GM12878 (cell line): ENCODE data around the gene ITPR2. TPM values are rescaled to one million over a fixed set of nuclear protein-coding genes. Genes with fewer than 3 reads are reported as not detected.
"Not testable (repeated sequence)": the region's sequence is repeated elsewhere in the genome, so short reads cannot be mapped to it uniquely, and the experiment has no call there.

Experiments
- ATAC-seq: fragments of 200-7000 bp; cut with Tn5 transposase; 3 replicates; pipeline ENCODE4 v1.9.1; 2020; ENCODE audit warnings: mild to moderate bottlenecking, moderate library complexity
- BruUV-seq: library from RNA; stranded (reverse); fragments of 400-500 nt; replicated peaks from 2 replicates; lab custom pipeline; 2021; lab: Mats Ljungman, UMichigan
- CTCF ChIA-PET: fragments of 300-600 bp; sonication (Branson Sonifier 250); formaldehyde crosslinking; extraction: SDS; loops from one replicate; lab custom pipeline; 2021; ENCODE audit warnings: inconsistent platforms; lab: Yijun Ruan, JAX
- POLR2A ChIA-PET: fragments of 350-600 bp; formaldehyde crosslinking; extraction: SDS; loops from one replicate; lab custom pipeline; 2021; ENCODE audit warnings: inconsistent platforms; lab: Charles Lee
- RAD21 ChIA-PET: fragments of 300-600 bp; sonication (Branson Sonifier 250); formaldehyde crosslinking; loops from one replicate; lab custom pipeline; 2023; ENCODE audit warnings: antibody characterized with exemption; ENCODE audit not compliant: unreplicated experiment; lab: Charles Lee
- SMC1A ChIA-PET: fragments of 300-600 bp; sonication (Branson Sonifier 250); formaldehyde crosslinking; loops from one replicate; lab custom pipeline; 2023; ENCODE audit not compliant: unreplicated experiment, uncharacterized antibody; lab: Charles Lee
- DNase-seq: peaks from one replicate; pipeline ENCODE4 v3.0.0-alpha.2; 2011; ENCODE audit warnings: low read depth, low spot score
- FAIRE-seq: peaks from 3 replicates; lab custom pipeline; 2011; peaks lifted over from hg19 to GRCh38; lab: Jason Lieb, UNC
- H2AFZ ChIP-seq: 2 replicates; pipeline ENCODE4 v1.6.0; 2011; ENCODE audit warnings: low read depth, low read length, control low read depth; ENCODE audit not compliant: control insufficient read depth
- H3K27ac ChIP-seq: 2 replicates; pipeline ENCODE4 v1.5.1; 2011; ENCODE audit warnings: control low read depth; ENCODE audit not compliant: control insufficient read depth, insufficient read depth
- H3K27me3 ChIP-seq, 2 experiments: replicated peaks in 1 of 2; 2 replicates each; pipeline versions ENCODE4 v1.6.0 to v1.6.1; 2011; ENCODE audit warnings: low read length in 1 of 2; ENCODE audit not compliant: control insufficient read depth in 2 of 2, insufficient read depth in 2 of 2
- H3K36me3 ChIP-seq, 2 experiments: 2 replicates each; pipeline ENCODE4 v1.5.1; 2011; ENCODE audit warnings: low read length in 1 of 2; ENCODE audit not compliant: control insufficient read depth in 2 of 2, insufficient read depth in 2 of 2
- H3K4me1 ChIP-seq: 2 replicates; pipeline ENCODE4 v1.6.1; 2011; ENCODE audit warnings: mild to moderate bottlenecking, low read length, moderate library complexity, mixed read lengths; ENCODE audit not compliant: control insufficient read depth, insufficient read depth
- H3K4me2 ChIP-seq: 2 replicates; pipeline ENCODE4 v1.6.0; 2011; ENCODE audit warnings: control low read depth; ENCODE audit not compliant: control insufficient read depth, insufficient read depth
- H3K4me3 ChIP-seq: fragments of 200-600 bp; sonication (generic); 2 replicates; pipeline ENCODE4 v1.5.1; 2016
- H3K79me2 ChIP-seq: 2 replicates; pipeline ENCODE4 v1.6.0; 2011; ENCODE audit warnings: low read length; ENCODE audit not compliant: control insufficient read depth, insufficient read depth
- H3K9ac ChIP-seq: 2 replicates; pipeline ENCODE4 v1.8.0; 2011; ENCODE audit warnings: low read length, control low read depth, mixed read lengths; ENCODE audit not compliant: control insufficient read depth, insufficient read depth
- H3K9me3 ChIP-seq: replicated peaks from 3 replicates; pipeline ENCODE4 v1.5.1; 2011; ENCODE audit warnings: mild to moderate bottlenecking, low read length; ENCODE audit not compliant: control insufficient read depth, insufficient read depth
- H4K20me1 ChIP-seq: 2 replicates; pipeline ENCODE4 v1.6.0; 2011; ENCODE audit not compliant: control insufficient read depth, insufficient read depth
- EED ChIP-seq: sonication (generic); IDR thresholded peaks from 2 replicates; pipeline ENCODE4 v1.6.1; 2016; ENCODE audit warnings: antibody characterized with exemption, low read depth
- EZH2 ChIP-seq: IDR thresholded peaks from 2 replicates; pipeline ENCODE4 v1.6.1; 2012; ENCODE audit warnings: low read depth, mild to moderate bottlenecking, control low read depth, inconsistent platforms, low read length, borderline replicate concordance; ENCODE audit not compliant: control insufficient read depth
- HDAC2 ChIP-seq: fragments of 200-600 bp; sonication (generic); IDR thresholded peaks from 2 replicates; pipeline ENCODE4 v1.6.1; 2017
- IKZF2 ChIP-seq, 2 experiments: fragments of 450-650 bp; IDR thresholded peaks; 2 replicates each; pipeline ENCODE4 v1.6.1; 2017; ENCODE audit warnings: mild to moderate bottlenecking in 2 of 2, moderate library complexity in 2 of 2
- POLR2AphosphoS5 ChIP-seq: IDR thresholded peaks from 2 replicates; pipeline ENCODE4 v1.6.1; 2011; ENCODE audit warnings: mild to moderate bottlenecking, low read length, inconsistent platforms
- RUNX3 ChIP-seq: IDR thresholded peaks from 2 replicates; pipeline ENCODE4 v1.6.1; 2012; ENCODE audit warnings: low read length, inconsistent platforms
- STAT1 ChIP-seq: fragments of 450-650 bp; conservative IDR thresholded peaks from 2 replicates; pipeline ENCODE4 v1.6.1; 2014; ENCODE audit warnings: antibody characterized with exemption, mild to moderate bottlenecking
- YY1 ChIP-seq: IDR thresholded peaks from 2 replicates; pipeline ENCODE4 v1.6.1; 2011; ENCODE audit warnings: low read depth, mild to moderate bottlenecking, low read length
- WGBS: methylation state at CpG from one replicate; pipeline ENCODE4 v1.1.6; 2016; ENCODE audit warnings: low lambda C conversion rate; ENCODE audit not compliant: insufficient replicate concordance, insufficient coverage; ENCODE audit errors: missing lambda C conversion rate; 5-methylcytosine and 5-hydroxymethylcytosine counted together
- in situ Hi-C: fragments of 300-500 bp; cut with MboI; formaldehyde crosslinking; loops from 9 replicates; pipeline ENCODE4 v1.14.3; 2018; ENCODE audit warnings: mixed read lengths
- intact Hi-C: fragments of 100-400 bp; cut with micrococcal nuclease; formaldehyde crosslinking; loops from one replicate; pipeline ENCODE4 v1.14.2; 2022; ENCODE audit not compliant: unreplicated experiment
- polyA plus RNA-seq, 11 experiments: library from polyadenylated mRNA; depleted of rRNA in 4 of 11; unstranded in 6 of 11; stranded (reverse) in 5 of 11; fragments of >200 nt; fragmentation: Nextera tagmentation in 4 of 11; fragmentation: Illumina TruSeq in 1 of 11; extraction: Ambion mirVana in 4 of 11; extraction: Trizol in 1 of 11; gene quantifications; 1 replicate in 1 of 11; 2 replicates in 10 of 11; pipeline versions ENCODE4 v1.2.1 to v1.2.3, GENCODE V29; 2011 to 2016; ENCODE audit warnings: inconsistent platforms in 2 of 11, missing spikeins in 2 of 11, low read depth in 1 of 11
- total RNA-seq, 4 experiments: library from RNA; depleted of rRNA in 3 of 4; stranded (reverse); fragments of >200 nt in 3 of 4; fragmentation: Illumina TruSeq in 1 of 4; extraction: Trizol in 1 of 4; gene quantifications; 2 replicates each; pipeline versions ENCODE4 v1.2.1 to v1.2.3, GENCODE V29; 2013 to 2021
- TF ChIP-seq, protein P1 (sequence below): fragments of 450-650 bp; IDR thresholded peaks from 2 replicates; pipeline ENCODE4 v1.6.1; 2017; ENCODE audit warnings: borderline replicate concordance
- TF ChIP-seq, protein P2 (sequence below): IDR thresholded peaks from 2 replicates; pipeline ENCODE4 v1.6.1; 2012; ENCODE audit warnings: low read depth, low read length, improper control_type of control experiment
- TF ChIP-seq, protein P3 (sequence below): fragments of 450-650 bp; formaldehyde crosslinking; IDR thresholded peaks from 2 replicates; pipeline ENCODE4 v1.5.0; 2022; ENCODE audit warnings: mild to moderate bottlenecking, missing genetic modification characterization
- TF ChIP-seq, protein P4 (sequence below): fragments of 450-650 bp; IDR thresholded peaks from 2 replicates; pipeline ENCODE4 v1.6.1; 2017; ENCODE audit warnings: mild to moderate bottlenecking

The ITPR2 gene
- total and polyA plus RNA-seq, 10 of the 15 experiments (the other 5 are each of a cell fraction or from before 2014, with no cell fraction given), result 7.5 to 76.2 (median 47.1) TPM

DNA sequence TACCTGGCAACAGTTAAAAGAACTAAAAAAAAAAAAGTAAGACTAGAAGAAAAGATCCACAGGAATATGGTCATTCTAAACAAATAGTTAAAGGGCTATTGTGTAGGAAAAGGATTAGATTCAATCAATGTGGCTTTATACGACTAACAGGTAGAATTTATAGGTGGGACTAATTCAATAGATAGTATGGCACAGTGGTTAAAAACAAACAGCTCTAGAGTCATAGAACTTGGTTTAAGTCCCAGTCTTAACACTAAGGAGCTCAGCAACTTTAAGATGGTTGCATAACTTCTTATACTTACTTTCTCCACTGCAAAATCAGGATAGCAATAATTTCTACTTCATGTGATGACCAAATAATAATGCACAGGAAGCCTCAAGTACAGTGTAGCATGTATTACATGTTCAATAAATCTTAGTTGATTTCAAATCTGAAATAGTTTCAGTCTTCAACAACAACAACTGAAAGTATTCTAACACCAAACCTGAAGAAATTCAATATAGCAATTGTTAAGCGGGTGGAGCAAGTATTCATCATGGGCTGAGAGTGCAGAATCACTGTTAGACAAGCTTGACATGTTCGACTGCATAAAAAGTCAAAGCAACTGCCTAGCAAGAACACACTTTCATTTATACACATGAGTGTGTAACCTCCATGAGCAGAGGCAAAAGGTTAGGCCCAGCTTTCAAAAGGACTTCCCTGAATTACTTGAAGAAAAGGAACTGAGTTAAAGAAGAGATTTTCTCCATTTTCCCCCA lies 50.4 kb downstream of the ITPR2 start (continued):
- TF ChIP-seq EZH2 (no peak), RUNX3 (no peak), STAT1 (no peak), HDAC2 (no peak), YY1 (no peak), IKZF2 (IDR thresholded peaks at IDR 0.05) (no peak), EED (no peak), POLR2AphosphoS5 (no peak)
- TF ChIP-seq, protein P1, sequence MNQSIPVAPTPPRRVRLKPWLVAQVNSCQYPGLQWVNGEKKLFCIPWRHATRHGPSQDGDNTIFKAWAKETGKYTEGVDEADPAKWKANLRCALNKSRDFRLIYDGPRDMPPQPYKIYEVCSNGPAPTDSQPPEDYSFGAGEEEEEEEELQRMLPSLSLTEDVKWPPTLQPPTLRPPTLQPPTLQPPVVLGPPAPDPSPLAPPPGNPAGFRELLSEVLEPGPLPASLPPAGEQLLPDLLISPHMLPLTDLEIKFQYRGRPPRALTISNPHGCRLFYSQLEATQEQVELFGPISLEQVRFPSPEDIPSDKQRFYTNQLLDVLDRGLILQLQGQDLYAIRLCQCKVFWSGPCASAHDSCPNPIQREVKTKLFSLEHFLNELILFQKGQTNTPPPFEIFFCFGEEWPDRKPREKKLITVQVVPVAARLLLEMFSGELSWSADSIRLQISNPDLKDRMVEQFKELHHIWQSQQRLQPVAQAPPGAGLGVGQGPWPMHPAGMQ, result no peak
- TF ChIP-seq, protein P2, sequence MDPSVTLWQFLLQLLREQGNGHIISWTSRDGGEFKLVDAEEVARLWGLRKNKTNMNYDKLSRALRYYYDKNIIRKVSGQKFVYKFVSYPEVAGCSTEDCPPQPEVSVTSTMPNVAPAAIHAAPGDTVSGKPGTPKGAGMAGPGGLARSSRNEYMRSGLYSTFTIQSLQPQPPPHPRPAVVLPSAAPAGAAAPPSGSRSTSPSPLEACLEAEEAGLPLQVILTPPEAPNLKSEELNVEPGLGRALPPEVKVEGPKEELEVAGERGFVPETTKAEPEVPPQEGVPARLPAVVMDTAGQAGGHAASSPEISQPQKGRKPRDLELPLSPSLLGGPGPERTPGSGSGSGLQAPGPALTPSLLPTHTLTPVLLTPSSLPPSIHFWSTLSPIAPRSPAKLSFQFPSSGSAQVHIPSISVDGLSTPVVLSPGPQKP, result no peak
- TF ChIP-seq, protein P3, sequence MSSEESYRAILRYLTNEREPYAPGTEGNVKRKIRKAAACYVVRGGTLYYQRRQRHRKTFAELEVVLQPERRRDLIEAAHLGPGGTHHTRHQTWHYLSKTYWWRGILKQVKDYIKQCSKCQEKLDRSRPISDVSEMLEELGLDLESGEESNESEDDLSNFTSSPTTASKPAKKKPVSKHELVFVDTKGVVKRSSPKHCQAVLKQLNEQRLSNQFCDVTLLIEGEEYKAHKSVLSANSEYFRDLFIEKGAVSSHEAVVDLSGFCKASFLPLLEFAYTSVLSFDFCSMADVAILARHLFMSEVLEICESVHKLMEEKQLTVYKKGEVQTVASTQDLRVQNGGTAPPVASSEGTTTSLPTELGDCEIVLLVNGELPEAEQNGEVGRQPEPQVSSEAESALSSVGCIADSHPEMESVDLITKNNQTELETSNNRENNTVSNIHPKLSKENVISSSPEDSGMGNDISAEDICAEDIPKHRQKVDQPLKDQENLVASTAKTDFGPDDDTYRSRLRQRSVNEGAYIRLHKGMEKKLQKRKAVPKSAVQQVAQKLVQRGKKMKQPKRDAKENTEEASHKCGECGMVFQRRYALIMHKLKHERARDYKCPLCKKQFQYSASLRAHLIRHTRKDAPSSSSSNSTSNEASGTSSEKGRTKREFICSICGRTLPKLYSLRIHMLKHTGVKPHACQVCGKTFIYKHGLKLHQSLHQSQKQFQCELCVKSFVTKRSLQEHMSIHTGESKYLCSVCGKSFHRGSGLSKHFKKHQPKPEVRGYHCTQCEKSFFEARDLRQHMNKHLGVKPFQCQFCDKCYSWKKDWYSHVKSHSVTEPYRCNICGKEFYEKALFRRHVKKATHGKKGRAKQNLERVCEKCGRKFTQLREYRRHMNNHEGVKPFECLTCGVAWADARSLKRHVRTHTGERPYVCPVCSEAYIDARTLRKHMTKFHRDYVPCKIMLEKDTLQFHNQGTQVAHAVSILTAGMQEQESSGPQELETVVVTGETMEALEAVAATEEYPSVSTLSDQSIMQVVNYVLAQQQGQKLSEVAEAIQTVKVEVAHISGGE (CRISPR knock-in tag), result no peak
- TF ChIP-seq, protein P4, sequence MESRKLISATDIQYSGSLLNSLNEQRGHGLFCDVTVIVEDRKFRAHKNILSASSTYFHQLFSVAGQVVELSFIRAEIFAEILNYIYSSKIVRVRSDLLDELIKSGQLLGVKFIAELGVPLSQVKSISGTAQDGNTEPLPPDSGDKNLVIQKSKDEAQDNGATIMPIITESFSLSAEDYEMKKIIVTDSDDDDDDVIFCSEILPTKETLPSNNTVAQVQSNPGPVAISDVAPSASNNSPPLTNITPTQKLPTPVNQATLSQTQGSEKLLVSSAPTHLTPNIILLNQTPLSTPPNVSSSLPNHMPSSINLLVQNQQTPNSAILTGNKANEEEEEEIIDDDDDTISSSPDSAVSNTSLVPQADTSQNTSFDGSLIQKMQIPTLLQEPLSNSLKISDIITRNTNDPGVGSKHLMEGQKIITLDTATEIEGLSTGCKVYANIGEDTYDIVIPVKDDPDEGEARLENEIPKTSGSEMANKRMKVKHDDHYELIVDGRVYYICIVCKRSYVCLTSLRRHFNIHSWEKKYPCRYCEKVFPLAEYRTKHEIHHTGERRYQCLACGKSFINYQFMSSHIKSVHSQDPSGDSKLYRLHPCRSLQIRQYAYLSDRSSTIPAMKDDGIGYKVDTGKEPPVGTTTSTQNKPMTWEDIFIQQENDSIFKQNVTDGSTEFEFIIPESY, result no peak

DNA sequence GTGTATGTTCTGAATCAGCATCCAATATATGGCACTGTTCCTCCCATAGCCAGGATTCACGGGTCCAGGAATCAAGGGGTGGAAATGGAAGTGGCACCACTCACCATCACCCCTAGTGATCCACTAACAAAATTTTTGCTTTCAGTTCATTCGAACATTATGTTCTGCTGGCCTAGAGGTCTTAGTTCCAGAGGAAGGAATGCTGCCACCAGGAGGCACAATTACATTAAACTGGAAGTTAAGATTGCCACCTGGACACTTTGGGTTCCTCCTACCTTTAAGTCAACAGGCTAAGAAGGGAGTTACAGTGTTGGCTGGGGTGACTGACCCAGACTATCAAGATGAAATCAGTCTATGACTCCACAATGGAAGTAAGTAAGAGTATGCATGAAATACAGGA lies 52.3 kb downstream of the ITPR2 start:
- RAD21 ChIA-PET, H3K36me3 ChIP-seq, DNase-seq, intact Hi-C loops, H3K79me2 ChIP-seq, H2AFZ ChIP-seq, H3K4me1 ChIP-seq, FAIRE-seq, POLR2A ChIA-PET, ATAC-seq, H4K20me1 ChIP-seq, H3K27ac ChIP-seq, H3K9ac ChIP-seq, H3K27me3 ChIP-seq, in situ Hi-C loops, H3K4me3 ChIP-seq, H3K4me2 ChIP-seq, BruUV-seq: not testable (repeated sequence)
- 100% methylated on average over 2 of the region's 2 CpGs for WGBS
- peaks cover 23% of the 10 kb centered on the region for H3K9me3 ChIP-seq
- CTCF ChIA-PET, result interaction anchor here (1.5 kb wide), 1 partner anchor 33 kb away, joined by 3 read pairs; no protein-coding TSS in a partner anchor
- SMC1A ChIA-PET, result interaction anchor here (1.5 kb wide), 1 partner anchor 10 kb away, joined by 4 read pairs; no protein-coding TSS in a partner anchor
